HG03457 (cell line): ENCODE data around the gene CCDC69.
"Not testable (repeated sequence)": the region's sequence is repeated elsewhere in the genome, so short reads cannot be mapped to it uniquely, and the experiment has no call there.

Experiments used
- ATAC-seq: cut with Tn5 transposase; IDR thresholded peaks from one replicate; pipeline ENCODE4 v1.9.1; 2021; ENCODE audit warnings: moderate number of reproducible peaks; ENCODE audit not compliant: unreplicated experiment

Gene CCDC69

GRCh38 chr5:151245680-151246219 is 21.9 kb upstream of the CCDC69 start:
- ATAC-seq, result no peak

- no peak for ATAC-seq
Measured at GRCh38 chr5:151244206-151244605, 20.3 kb upstream of the CCDC69 start.

- ATAC-seq, result no peak
Measured at GRCh38 chr5:151243564-151243963, 19.7 kb upstream of the CCDC69 start.

GRCh38 chr5:151243127-151243526 is 19.2 kb upstream of the CCDC69 start:
- ATAC-seq, result no peak

GRCh38 chr5:151240924-151241635 is 17.2 kb upstream of the CCDC69 start:
- no peak for ATAC-seq

- ATAC-seq, result not testable (repeated sequence)
Measured at GRCh38 chr5:151240268-151240835, 16.5 kb upstream of the CCDC69 start.

- ATAC-seq, result no peak
Measured at GRCh38 chr5:151239237-151239861, 15.5 kb upstream of the CCDC69 start.

GRCh38 chr5:151238303-151238741 is 14.4 kb upstream of the CCDC69 start:
- ATAC-seq, result no peak

- ATAC-seq, result no peak
Measured at GRCh38 chr5:151237685-151238084, 13.8 kb upstream of the CCDC69 start.

- ATAC-seq, result no peak
Measured at GRCh38 chr5:151236888-151237287, 13.0 kb upstream of the CCDC69 start.

- not testable (repeated sequence) for ATAC-seq
Measured at GRCh38 chr5:151235239-151235571, 11.3 kb upstream of the CCDC69 start.

- ATAC-seq, result peak; percentile 70
Measured at GRCh38 chr5:151234476-151235238, 10.8 kb upstream of the CCDC69 start.

- ATAC-seq, result no peak
Measured at GRCh38 chr5:151233616-151234085, 9.8 kb upstream of the CCDC69 start.

- no peak for ATAC-seq
Measured at GRCh38 chr5:151231359-151231758, 7.5 kb upstream of the CCDC69 start.

- ATAC-seq, result no peak
Measured at GRCh38 chr5:151230048-151230680, 6.3 kb upstream of the CCDC69 start.

GRCh38 chr5:151228986-151229385 is 5.1 kb upstream of the CCDC69 start:
- ATAC-seq, result no peak

GRCh38 chr5:151227918-151228447 is 4.1 kb upstream of the CCDC69 start:
- ATAC-seq, result no peak

GRCh38 chr5:151225475-151225874 is 1.6 kb upstream of the CCDC69 start:
- ATAC-seq, result no peak

GRCh38 chr5:151225071-151225470 is 1.2 kb upstream of the CCDC69 start:
- ATAC-seq, result no peak

- no peak for ATAC-seq
Measured at GRCh38 chr5:151224372-151224771, 480 bp upstream of the CCDC69 start.
